Measurements from ENCODE around the gene ALCAM.
"Not testable (repeated sequence)": the region's sequence is repeated elsewhere in the genome, so short reads cannot be mapped to it uniquely, and the experiment has no call there.

The ALCAM gene

DNA sequence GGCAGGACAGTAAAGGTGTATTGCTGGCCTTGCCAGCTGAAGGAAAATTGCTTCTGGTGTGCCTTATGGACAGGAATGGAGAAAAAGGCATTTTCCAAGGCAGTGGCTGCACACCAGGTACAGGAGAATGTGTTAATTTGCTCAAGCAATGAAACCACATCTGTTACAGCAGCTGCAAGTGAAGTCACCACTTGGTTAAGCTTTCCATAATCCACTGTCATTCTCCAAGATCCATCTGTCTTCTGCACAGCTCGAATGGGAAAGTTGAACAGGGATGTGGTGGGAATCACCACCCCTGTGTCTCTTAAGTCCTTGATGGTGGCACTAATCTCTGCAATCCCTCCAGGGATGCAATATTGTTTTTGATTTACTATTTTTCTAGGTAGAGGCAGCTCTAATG is 236.8 kb downstream of the ALCAM start:
- not testable (repeated sequence) for DNase-seq

DNA sequence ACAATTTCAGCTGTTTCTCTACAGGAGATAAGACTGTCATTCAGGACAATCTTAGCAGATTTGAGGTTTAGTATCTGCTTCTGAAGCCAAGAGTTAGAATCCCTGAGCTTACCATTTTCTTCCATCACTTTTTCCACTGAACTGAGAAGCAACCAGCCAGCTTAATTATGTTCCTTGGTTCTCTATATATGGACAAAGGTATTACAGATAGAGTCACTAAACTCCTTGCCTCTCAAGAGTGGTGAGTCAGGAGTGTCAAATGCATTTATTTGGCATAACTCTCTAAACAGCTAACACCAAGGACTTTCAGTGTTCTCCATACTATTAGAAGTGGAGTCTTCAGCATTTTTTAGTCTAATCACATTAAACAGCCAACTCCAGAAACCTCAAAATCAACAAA is 239.3 kb downstream of the ALCAM start:
- no peak for DNase-seq

DNA sequence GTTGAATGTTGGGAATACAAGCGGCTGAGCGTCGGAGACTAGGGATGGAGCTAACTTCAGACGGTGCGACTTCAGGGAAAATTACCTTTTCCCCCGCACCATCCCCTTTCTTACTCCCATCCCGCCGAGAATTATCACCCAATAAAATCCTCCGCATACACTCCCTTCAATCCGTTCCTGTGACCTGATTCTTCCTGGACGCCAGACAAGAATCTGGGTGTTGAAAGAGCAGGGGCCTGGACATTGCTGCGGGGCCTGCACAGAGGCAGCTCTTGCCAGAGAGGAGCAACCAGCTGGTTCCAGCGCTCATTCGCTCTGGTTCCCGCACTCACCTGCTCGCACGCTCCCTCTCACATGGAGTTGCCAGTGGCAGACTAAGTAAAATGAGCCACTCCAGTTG is 241.9 kb downstream of the ALCAM start:
- no peak for DNase-seq

- no peak for DNase-seq
Measured at GRCh38 chr3:105610473-105610872, 243.8 kb downstream of the ALCAM start.

DNA sequence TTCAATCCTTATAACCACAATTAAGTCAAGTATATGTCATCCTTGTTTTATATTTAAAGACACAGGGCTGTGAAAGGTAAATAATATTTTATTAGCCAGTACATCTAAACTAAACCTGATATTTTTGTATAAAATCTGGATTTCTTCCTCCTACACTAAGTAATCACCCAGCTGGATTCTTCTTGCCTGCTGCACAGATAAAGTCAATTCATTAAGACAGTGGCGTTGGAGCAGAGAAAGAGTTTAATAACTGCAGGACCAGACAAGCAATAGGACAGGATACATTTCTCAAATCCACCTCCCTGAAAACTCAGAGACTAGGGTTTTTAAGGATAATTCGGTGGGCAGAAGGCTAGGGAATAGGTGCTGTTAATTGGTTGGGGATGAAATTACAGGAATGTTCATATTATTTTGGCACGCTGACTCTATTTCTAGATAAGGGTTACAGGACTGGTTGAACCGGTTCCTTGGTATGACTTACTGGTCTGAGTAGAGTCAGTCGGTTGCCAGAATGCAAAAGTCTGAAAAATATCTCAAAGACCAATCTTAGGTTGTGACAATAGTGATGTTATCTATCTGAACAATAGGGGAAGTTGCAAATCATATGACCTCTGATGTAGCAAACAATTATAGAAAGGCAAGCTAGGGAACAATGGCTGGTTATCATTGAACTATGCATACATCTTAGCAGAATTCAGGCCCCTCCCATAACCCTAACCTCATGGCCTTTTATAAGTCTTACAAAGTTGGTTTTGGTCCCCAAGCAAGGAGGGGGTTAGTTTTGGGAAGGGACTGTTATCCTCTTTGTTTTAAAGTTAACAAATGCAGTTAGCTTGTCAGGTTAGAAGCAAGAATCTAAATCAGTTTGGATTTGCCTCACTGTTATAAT is 244.8 kb downstream of the ALCAM start:
- no peak for DNase-seq

- no peak for DNase-seq
Measured at GRCh38 chr3:105613120-105613519, 246.4 kb downstream of the ALCAM start.

DNA sequence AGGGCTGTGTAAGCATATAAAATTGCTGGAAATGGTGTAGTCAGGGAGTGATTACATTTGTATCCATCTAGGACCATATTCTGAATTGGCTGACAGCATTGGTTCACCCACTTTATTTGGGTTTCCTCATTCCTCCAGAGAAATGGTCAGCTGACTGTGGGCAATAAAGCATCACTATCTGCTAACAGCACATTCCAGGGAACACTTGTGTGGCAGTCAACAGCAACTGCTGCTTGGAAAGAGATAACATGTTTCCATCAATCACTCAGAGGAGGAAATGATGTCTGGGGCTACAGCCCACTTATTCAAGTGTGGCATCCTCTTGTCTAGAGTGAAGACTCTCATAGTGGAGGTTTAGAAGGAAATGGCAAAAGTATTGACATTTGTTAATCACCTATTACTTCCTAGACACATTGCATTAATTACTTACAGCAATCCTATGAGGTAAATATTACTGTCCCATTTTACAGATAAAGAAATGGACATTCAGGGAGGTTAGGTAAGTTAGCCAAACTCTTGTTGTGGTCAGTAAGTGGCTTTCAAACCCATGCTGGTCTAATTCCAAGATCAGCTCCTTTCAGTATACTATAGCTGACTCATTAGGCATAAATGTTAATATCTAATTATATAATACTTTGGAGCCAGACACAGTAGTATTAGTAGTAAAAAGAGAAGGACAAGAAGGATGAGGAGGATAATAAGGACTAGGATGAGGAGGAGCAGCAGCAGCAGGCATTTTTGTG is 247.8 kb downstream of the ALCAM start:
- no peak for DNase-seq

- no peak for DNase-seq
Measured at GRCh38 chr3:105615814-105616213, 249.1 kb downstream of the ALCAM start.

- no peak for DNase-seq
Measured at GRCh38 chr3:105616374-105617121, 249.8 kb downstream of the ALCAM start.

DNA sequence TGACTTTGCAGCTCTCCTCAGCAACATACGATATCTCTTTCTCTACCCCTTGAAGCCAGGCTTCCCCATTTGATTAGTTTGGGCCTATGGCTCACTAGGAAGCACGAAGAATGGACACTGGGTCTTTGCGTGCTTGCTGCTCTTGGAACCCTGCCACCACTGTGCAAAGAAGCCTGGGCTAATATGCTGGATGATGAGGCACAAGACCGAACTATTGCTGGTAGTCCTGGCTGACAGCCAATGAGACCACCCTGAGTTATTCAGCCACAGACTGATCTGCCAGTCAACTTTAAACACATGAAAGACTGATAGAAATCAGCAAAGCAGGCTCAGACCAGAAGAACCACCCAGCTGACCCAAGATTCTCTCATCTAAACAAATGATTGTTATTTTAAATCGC is 251.8 kb downstream of the ALCAM start:
- DNase-seq, result no peak

DNA sequence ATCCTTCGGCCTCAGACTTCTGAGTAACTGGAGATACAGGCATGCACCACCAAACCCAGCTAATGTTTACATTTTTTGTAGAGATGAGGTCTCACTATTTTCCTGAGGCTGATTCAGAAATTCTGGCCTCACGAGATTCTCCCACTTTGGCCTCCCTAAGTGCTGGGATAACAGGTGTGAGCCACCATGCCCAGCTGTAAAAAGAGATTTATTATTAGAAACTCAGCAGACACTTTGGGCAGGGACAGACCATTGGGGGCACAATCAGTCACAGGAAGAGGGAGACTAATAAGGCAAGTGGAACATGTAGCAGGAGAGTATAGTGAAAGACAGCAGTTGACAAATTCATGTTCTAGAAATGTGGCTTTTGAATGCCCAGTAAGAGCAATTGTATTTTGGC is 252.9 kb downstream of the ALCAM start:
- DNase-seq, result no peak

DNA sequence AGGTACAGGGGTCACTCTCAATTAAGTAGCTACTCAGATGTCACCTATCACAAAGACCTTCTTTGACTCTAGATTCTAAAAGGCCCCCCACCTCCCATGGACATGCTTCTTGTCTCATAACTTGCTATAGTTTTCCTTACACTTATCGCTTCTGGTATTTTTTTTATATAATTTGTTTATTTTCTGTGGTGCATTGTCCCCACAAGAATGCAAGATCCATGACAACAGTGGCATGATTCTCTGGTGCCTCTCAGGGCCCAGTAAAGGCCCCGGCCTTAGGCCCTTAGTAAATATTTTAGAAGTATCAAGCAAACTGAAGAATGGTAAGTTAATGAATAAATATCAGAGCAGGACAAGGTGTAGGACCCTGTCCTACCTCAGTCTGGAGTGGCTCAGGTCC is 253.5 kb downstream of the ALCAM start:
- DNase-seq, result no peak

GRCh38 chr3:105622169-105622568 is 255.5 kb downstream of the ALCAM start:
- DNase-seq, result no peak

Data from activated CD4-positive, alpha-beta T cell treated with anti-CD3 and anti-CD28 coated beads, Interleukin-2, Interleukin-6, amounts not matched to agents 100 ng/mL and 50 ng/mL, durations not matched to agents 16 hours and 8 hours (primary cell).